ENCODE data around the gene LRRK1.

Gene LRRK1

GRCh38 chr15:100949691-100950090 is 30.5 kb downstream of the LRRK1 start:
- TF ChIP-seq, protein P1, sequence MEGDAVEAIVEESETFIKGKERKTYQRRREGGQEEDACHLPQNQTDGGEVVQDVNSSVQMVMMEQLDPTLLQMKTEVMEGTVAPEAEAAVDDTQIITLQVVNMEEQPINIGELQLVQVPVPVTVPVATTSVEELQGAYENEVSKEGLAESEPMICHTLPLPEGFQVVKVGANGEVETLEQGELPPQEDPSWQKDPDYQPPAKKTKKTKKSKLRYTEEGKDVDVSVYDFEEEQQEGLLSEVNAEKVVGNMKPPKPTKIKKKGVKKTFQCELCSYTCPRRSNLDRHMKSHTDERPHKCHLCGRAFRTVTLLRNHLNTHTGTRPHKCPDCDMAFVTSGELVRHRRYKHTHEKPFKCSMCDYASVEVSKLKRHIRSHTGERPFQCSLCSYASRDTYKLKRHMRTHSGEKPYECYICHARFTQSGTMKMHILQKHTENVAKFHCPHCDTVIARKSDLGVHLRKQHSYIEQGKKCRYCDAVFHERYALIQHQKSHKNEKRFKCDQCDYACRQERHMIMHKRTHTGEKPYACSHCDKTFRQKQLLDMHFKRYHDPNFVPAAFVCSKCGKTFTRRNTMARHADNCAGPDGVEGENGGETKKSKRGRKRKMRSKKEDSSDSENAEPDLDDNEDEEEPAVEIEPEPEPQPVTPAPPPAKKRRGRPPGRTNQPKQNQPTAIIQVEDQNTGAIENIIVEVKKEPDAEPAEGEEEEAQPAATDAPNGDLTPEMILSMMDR (IDR thresholded peaks at IDR 0.05): no peak
- no peak for DNase-seq
- Mint-ChIP-seq H3K27ac (no peak overlapping the region), H3K4me1 (peaks cover 11% of the 10 kb centered on the region), H3K4me3 (no peak overlapping the region), H3K9me3 (peaks cover 6% of the 10 kb centered on the region), H3K36me3 (ENCODE audit: low read depth) (no peaks in the 10 kb centered on the region), H3K27me3 (ENCODE audit: low read depth, poor library complexity) (peaks cover 9% of the 10 kb centered on the region)

- Mint-ChIP-seq H3K9me3 (peaks cover 11% of the 10 kb centered on the region), H3K4me1 (peaks cover 11% of the 10 kb centered on the region), H3K36me3 (ENCODE audit: low read depth) (no peaks in the 10 kb centered on the region)
Observed at GRCh38 chr15:100951965-100952364, 32.8 kb downstream of the LRRK1 start.

DNA sequence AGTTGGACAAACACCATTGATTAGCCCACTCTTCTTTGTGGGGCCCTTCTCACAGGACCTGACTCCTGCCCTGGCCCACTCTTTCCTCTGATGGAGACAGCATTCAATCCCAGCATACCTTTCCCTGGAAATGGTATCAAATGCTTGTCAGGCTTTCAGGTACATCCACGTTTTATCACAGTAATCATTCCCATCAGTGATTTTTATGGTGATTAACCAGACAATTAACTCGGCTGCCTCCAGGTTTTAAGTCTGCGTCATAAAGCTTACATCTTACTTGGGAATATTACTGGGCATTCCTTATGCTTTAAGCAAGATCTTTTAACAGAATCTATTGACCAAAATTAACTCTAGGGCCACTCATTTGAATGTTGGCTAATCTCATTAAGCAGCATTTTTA is 33.4 kb downstream of the LRRK1 start:
- Mint-ChIP-seq H3K4me3 (no peak overlapping the region), H3K36me3 (ENCODE audit: low read depth) (no peaks in the 10 kb centered on the region), H3K27me3 (ENCODE audit: low read depth, poor library complexity) (peaks cover 22% of the 10 kb centered on the region), H3K27ac (no peak overlapping the region), H3K9me3 (peaks cover 11% of the 10 kb centered on the region), H3K4me1 (peaks cover 9% of the 10 kb centered on the region)
- TF ChIP-seq, protein P1 (IDR thresholded peaks at IDR 0.05): no peak
- DNase-seq: no peak

More at GRCh38 chr15:100951965-100952364, 32.8 kb downstream of the LRRK1 start:
- H3K27me3 Mint-ChIP-seq (ENCODE audit: low read depth, poor library complexity): peaks cover 20% of the 10 kb centered on the region
- no peak overlapping the region for H3K4me3 Mint-ChIP-seq
- TF ChIP-seq, protein P1 (IDR thresholded peaks at IDR 0.05): no peak
- DNase-seq: no peak
- H3K27ac Mint-ChIP-seq: no peak overlapping the region

DNA sequence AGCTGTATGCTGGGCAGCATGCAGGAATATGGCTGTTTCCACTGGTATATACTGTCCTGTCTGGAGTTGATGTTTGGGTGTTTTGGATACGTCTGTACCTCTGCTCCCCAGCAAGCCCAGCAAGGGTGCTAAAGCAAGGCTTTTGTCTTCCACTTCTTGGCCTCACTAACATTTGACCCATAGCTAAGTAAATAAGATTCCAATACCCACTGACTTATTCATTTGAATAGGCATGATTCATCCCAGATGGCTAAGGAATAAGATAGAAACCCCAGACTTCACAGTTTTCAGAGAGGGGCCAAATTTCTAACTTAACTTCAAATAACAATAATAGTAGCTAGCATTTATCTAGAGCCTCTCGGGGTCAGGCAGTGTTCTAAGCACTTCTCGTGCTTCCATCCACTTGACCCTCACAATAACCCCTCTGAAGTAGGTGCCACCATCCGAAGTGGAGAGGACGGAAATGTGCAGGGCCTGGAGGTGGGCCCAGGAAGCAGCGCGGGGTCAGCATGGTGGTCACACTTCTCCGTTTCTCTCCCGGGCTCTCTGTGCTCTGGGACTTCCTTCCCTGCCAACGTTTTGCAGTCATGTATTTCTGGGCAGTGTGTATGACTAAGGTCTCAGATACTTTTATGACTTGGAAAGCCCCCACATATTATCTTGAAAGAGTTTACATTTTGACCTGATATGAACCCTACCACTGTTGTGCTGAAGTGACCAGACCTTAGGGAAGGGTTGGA is 39.3 kb downstream of the LRRK1 start:
- H3K36me3 Mint-ChIP-seq (ENCODE audit: low read depth): no peaks in the 10 kb centered on the region
- peaks cover 5% of the 10 kb centered on the region for H3K4me1 Mint-ChIP-seq
- no peak for DNase-seq
- TF ChIP-seq, protein P1 (IDR thresholded peaks at IDR 0.05): no peak
- peaks cover 33% of the 10 kb centered on the region for H3K27me3 Mint-ChIP-seq (ENCODE audit: low read depth, poor library complexity)
- peaks cover 4% of the 10 kb centered on the region for H3K9me3 Mint-ChIP-seq
- no peak overlapping the region for H3K4me3 Mint-ChIP-seq
- no peak overlapping the region for H3K27ac Mint-ChIP-seq

DNA sequence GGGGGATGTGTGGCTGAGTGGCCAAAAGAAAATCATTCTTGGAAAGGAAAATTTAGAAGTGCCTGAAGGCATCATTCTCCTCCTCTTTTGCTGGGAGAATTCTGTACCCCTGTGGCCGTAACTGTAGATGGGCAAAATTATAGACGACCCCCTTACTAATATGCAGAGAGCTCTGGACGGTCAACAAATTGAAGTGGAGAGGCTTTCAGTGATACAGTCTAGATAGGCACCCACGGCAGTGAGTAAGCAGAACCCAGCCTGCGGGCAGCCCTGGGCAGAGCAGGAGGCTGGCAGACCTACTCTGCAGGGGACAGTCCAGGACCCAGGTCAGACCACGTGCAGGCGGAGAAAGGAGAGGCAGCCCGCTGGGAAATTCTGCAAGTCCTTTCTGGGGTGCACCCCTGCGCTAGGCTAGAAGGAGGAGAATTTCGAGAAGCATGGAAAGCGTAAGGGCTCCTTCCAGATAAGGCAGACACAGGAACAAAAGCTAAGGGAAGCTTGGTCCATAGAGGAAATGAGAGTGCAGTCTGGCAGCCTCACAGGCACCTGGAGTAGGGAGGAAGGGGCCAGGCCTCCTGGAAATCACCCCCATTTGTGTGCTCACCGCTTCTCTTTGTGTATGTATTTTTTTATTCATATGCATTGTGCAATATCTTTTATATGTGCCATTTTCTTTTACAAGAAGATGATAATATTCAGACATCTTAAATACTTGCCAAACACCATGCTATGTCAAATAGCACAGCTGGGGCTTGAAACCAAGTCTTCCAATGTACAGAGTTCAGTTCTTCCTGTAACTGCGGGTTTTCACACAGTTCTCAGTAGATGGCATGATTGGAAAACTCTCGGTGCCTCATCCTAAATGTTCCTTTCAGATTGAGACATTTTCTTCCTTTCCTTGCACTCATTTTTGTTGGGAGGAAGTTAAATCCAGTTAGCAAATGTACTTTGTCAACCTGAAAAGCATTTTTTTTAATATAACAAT is 40.2 kb downstream of the LRRK1 start:
- peaks cover 4% of the 10 kb centered on the region for H3K9me3 Mint-ChIP-seq
- peaks cover 29% of the 10 kb centered on the region for H3K27me3 Mint-ChIP-seq (ENCODE audit: low read depth, poor library complexity)
- TF ChIP-seq, protein P1 (IDR thresholded peaks at IDR 0.05): no peak
- peaks cover 14% of the 10 kb centered on the region for H3K4me1 Mint-ChIP-seq
- no peaks in the 10 kb centered on the region for H3K36me3 Mint-ChIP-seq (ENCODE audit: low read depth)
- DNase-seq: no peak
- H3K27ac Mint-ChIP-seq: no peak overlapping the region
- no peak overlapping the region for H3K4me3 Mint-ChIP-seq

Measured in nephron progenitor cell (in vitro differentiated cells).